ENCODE measurements around the gene NECTIN2.
"Not testable (repeated sequence)": the region's sequence is repeated elsewhere in the genome, so short reads cannot be mapped to it uniquely, and the experiment has no call there.

NECTIN2 gene

GRCh38 chr19:44884566-44884965 lies 38.5 kb downstream of the NECTIN2 start:
- no peak for DNase-seq (ENCODE audit: low spot score)

DNA sequence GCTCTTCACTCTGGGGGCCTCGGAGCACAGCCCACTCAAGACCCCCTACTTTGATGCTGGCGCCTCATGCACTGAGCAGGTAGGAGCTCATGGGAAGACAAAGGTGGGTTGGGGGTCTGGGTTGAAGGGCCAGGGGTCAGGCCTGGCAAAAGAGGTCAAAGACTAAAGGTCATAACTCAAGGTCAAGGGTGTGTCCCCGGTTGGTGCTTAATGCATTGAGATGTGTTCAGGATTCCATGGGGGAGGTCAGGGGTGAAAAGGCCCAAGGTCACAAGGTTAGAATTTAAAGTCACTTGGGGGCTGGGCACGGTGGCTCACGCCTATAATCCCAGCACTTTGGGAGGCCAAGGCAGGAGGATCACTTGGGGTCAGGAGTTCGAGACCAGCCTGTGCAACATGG lies 40.0 kb downstream of the NECTIN2 start:
- DNase-seq (ENCODE audit: low spot score): no peak

GRCh38 chr19:44887648-44888047 lies 41.6 kb downstream of the NECTIN2 start:
- no peak for DNase-seq (ENCODE audit: low spot score)

DNA sequence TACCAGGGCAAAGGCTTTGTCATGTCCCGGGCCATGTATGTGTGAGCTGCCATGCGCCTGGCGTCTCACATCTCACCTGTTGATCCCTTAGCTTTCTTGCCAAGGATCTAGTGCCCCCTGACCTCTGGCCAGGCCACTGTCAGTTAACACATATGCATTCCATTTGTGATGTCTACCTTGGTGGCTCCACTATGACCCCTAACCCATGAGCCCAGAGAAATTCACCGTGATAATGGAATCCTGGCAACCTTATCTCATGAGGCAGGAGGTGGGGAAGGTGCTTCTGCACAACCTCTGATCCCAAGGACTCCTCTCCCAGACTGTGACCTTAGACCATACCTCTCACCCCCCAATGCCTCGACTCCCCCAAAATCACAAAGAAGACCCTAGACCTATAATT lies 42.2 kb downstream of the NECTIN2 start:
- DNase-seq (ENCODE audit: low spot score): not testable (repeated sequence)

- no peak for DNase-seq (ENCODE audit: low spot score)
Observed at GRCh38 chr19:44889830-44890365, 43.8 kb downstream of the NECTIN2 start.

DNA sequence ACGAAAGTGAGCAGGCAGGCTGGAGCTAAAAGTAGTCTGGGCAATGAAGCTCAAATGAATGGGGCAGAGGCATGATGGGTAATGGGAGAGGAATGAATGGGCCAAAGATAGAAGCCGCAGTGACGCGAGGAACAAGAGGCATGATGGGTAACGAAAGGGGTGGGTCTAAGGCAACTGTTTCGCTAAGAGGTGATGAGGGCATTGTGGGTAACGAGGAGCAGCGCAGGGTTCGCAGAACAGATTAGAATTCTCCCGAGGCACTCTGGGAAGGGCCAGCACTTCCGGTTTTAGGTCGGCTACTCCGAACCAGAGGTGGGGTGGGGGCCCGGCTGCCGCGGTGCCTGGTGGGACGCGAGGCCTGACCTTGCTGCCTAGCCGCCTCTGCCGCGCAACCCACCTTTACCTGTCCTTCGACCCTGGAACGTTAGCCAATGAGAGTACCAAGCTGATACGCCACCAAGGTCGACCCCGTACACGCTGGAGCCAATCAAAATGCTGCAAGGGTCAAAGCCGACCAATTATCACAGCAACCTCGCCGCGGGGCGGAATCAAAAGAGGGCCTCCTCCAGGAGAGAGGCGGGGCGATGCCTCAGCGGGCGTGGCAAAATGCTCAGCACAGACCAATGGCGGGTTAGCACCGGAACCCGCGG lies 44.4 kb downstream of the NECTIN2 start:
- DNase-seq (ENCODE audit: low spot score): peak; percentile 98

- DNase-seq (ENCODE audit: low spot score): peak; percentile 97
Observed at GRCh38 chr19:44891016-44891882, 45.2 kb downstream of the NECTIN2 start, which contains the start of gene TOMM40. TOMM40 (plus strand) TSS chr19:44891254; CDS start chr19:44891416, 162 bp downstream.

GRCh38 chr19:44892932-44893331 lies 46.8 kb downstream of the NECTIN2 start:
- DNase-seq (ENCODE audit: low spot score): no peak

- DNase-seq (ENCODE audit: low spot score): no peak
Observed at GRCh38 chr19:44893332-44894051, 47.4 kb downstream of the NECTIN2 start.

GRCh38 chr19:44894052-44894400 lies 47.9 kb downstream of the NECTIN2 start:
- no peak for DNase-seq (ENCODE audit: low spot score)

DNA sequence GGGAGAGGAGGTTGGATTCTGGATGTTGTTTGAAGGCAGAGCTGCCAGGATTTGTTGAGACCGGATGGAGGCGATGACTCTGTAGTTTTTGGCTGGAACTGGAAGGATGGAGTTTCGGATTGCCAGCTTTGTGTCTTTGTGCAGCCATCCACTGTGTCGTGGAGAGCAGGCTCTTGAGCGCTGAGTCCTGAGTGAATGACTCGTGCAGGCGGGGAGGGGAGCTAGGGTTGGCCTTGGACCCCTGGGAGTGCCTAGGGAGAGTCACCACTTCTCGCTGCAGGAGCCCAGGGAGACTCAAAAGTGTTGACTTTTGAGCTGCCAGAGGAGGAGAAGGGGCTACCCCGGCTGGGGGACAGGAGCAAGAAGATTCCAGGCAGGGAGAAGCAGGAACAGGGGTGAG lies 48.8 kb downstream of the NECTIN2 start:
- DNase-seq (ENCODE audit: low spot score): no peak

GRCh38 chr19:44897835-44898234 lies 51.7 kb downstream of the NECTIN2 start:
- no peak for DNase-seq (ENCODE audit: low spot score)

- DNase-seq (ENCODE audit: low spot score): no peak
Observed at GRCh38 chr19:44900328-44901244, 54.5 kb downstream of the NECTIN2 start.

DNA sequence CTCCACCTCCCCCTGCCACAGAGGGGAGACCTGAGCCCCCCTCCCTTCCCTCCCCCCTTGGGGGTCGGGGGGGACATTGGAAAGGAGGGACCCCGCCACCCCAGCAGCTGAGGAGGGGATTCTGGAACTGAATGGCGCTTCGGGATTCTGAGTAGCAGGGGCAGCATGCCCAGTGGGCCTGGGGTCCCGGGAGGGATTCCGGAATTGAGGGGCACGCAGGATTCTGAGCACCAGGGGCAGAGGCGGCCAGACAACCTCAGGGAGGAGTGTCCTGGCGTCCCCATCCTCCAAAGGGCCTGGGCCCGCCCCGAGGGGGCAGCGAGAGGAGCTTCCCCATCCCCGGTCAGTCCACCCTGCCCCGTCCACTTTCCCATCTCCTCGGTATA lies 57.1 kb downstream of the NECTIN2 start:
- DNase-seq (ENCODE audit: low spot score): peak; percentile 2

DNA sequence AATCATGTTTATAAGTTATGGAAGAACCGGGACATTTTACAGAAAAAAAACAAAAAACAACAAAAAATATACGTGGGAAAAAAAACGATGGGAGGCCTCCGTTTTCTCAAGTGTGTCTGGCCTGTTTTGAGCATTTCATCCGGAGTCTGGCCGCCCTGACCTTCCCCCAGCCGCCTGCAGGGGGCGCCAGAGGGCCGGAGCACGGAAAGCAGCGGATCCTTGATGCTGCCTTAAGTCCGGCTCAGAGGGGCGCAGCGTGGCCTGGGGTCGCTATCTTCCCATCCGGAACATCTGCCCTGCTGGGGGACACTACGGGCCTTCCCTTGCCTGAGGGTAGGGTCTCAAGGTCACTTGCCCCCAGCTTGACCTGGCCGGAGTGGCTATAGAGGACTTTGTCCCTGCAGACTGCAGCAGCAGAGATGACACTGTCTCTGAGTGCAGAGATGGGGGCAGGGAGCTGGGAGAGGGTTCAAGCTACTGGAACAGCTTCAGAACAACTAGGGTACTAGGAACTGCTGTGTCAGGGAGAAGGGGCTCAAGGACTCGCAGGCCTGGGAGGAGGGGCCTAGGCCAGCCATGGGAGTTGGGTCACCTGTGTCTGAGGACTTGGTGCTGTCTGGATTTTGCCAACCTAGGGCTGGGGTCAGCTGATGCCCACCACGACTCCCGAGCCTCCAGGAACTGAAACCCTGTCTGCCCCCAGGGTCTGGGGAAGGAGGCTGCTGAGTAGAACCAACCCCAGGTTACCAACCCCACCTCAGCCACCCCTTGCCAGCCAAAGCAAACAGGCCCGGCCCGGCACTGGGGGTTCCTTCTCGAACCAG lies 57.7 kb downstream of the NECTIN2 start:
- DNase-seq (ENCODE audit: low spot score): peak; percentile 68

GRCh38 chr19:44904426-44904994 lies 58.4 kb downstream of the NECTIN2 start:
- peak; percentile 8 for DNase-seq (ENCODE audit: low spot score)

GRCh38 chr19:44905437-44906160 lies 59.5 kb downstream of the NECTIN2 start, which contains the start of gene APOE:
APOE (plus strand) TSS chr19:44905796; CDS start chr19:44906625, 829 bp downstream.
- peak; percentile 77 for DNase-seq (ENCODE audit: low spot score)

DNA sequence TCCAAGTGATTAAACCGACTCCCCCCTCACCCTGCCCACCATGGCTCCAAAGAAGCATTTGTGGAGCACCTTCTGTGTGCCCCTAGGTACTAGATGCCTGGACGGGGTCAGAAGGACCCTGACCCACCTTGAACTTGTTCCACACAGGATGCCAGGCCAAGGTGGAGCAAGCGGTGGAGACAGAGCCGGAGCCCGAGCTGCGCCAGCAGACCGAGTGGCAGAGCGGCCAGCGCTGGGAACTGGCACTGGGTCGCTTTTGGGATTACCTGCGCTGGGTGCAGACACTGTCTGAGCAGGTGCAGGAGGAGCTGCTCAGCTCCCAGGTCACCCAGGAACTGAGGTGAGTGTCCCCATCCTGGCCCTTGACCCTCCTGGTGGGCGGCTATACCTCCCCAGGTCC lies 61.5 kb downstream of the NECTIN2 start:
- DNase-seq (ENCODE audit: low spot score): no peak

DNA sequence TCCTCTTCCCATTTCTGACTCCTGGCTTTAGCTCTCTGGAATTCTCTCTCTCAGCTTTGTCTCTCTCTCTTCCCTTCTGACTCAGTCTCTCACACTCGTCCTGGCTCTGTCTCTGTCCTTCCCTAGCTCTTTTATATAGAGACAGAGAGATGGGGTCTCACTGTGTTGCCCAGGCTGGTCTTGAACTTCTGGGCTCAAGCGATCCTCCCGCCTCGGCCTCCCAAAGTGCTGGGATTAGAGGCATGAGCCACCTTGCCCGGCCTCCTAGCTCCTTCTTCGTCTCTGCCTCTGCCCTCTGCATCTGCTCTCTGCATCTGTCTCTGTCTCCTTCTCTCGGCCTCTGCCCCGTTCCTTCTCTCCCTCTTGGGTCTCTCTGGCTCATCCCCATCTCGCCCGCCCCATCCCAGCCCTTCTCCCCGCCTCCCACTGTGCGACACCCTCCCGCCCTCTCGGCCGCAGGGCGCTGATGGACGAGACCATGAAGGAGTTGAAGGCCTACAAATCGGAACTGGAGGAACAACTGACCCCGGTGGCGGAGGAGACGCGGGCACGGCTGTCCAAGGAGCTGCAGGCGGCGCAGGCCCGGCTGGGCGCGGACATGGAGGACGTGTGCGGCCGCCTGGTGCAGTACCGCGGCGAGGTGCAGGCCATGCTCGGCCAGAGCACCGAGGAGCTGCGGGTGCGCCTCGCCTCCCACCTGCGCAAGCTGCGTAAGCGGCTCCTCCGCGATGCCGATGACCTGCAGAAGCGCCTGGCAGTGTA lies 62.2 kb downstream of the NECTIN2 start:
- DNase-seq (ENCODE audit: low spot score): no peak

Data from HuH-7.5 (cell line).